HUES48 (cell line): ENCODE measurements around the gene ISG15.
"Not testable (repeated sequence)": the region's sequence is repeated elsewhere in the genome, so short reads cannot be mapped to it uniquely, and the experiment has no call there.

Experiments used
- H3K27ac ChIP-seq: one replicate; pipeline ENCODE4 v1.7.0; 2013; ENCODE audit warnings: low read depth, low read length, inconsistent platforms
- H3K27me3 ChIP-seq: 2 replicates; pipeline ENCODE4 v1.6.1; 2013; ENCODE audit warnings: mild to moderate bottlenecking, low read length; ENCODE audit not compliant: control insufficient read depth, insufficient read depth
- H3K36me3 ChIP-seq: 2 replicates; pipeline ENCODE4 v1.6.1; 2013; ENCODE audit warnings: low read length; ENCODE audit not compliant: control insufficient read depth, insufficient read depth
- H3K4me1 ChIP-seq: 2 replicates; pipeline ENCODE4 v1.6.1; 2013; ENCODE audit warnings: mild to moderate bottlenecking, low read length; ENCODE audit not compliant: control insufficient read depth, insufficient read depth
- H3K4me3 ChIP-seq: 2 replicates; pipeline ENCODE4 v1.5.1; 2013; ENCODE audit warnings: mild to moderate bottlenecking, low read depth, low read length
- H3K9ac ChIP-seq: 2 replicates; pipeline ENCODE4 v1.6.1; 2013; ENCODE audit warnings: mild to moderate bottlenecking, low read depth, low read length, moderate library complexity
- H3K9me3 ChIP-seq: 2 replicates; pipeline ENCODE4 v1.6.1; 2013; ENCODE audit warnings: low read length; ENCODE audit not compliant: control insufficient read depth, insufficient read depth

Gene ISG15

DNA sequence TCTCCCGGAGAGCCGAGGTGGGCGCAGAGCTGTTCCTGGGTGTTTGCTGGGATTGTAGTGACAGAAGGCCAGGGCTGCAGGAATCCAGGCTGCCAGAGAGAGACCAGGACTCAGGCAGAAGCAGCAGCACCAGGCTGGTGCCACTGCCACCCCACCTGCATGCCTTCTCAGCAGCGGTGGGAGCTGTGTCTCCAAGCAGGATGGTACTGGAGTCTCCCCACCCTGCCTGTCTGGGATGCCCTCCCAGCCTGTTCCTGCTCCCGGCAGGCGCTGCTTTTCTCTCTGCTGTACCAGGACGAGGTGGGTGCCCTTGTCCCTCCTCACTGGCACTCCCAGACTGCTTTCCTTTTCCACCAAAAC lies 8.9 kb upstream of the ISG15 start:
- H3K4me1 ChIP-seq, result peaks cover 3% of the 10 kb centered on the region; the same call in 1 of the 2 replicates
- H3K36me3 ChIP-seq, result no peaks in the 10 kb centered on the region
- H3K27me3 ChIP-seq, result peaks cover 63% of the 10 kb centered on the region
- H3K9ac ChIP-seq, result no peak overlapping the region
- no peak overlapping the region for H3K27ac ChIP-seq
- no peaks in the 10 kb centered on the region for H3K9me3 ChIP-seq
- no peak overlapping the region for H3K4me3 ChIP-seq

DNA sequence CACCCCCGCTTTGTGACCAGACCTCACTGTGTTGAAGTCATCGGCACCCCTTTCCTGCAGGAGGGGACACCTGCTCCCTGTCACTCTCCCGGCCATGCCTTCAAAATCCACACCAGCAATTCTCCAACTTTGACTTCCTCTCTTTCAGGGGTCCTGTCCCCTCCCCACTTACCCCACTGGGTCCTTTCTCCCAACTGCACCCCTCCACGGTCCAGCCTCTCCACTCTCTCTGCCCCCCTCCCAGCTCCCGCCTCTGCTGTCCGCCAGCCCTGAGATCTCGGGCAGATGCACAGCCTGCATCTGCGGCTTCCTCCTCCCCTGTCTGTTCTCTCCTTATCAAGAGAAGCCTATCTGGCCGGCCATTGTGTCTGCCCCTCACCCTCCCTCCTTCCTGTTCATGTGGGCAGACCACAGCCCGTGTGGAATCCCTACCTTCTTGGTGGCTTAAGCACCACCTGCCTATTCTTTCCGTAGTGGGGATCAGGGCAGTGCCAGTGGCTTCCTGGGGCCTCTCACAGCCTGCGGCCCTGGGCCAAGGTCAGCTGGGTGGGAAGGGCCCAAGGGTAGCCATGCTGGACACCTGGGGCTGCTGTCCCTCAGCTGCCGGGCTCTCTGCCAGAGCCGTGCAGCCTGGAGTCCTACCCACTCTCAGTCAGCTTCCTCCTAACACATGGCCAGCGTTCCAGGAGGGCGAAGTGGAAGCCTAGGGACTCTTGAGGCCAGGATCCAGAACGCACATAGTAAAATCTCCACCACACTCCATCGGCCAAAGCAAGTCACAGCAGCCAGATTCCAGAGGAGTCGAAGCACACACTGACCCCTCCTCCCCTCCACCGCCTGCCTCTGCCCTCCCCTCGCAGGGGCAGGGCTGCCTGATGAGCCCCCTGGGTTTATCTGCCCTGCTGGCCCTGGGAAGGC lies 8.3 kb upstream of the ISG15 start:
- Histone ChIP-seq H3K4me3 (no peak overlapping the region), H3K36me3 (no peaks in the 10 kb centered on the region), H3K27me3 (peaks cover 57% of the 10 kb centered on the region), H3K27ac (peak overlapping the region; percentile 57), H3K9me3 (no peaks in the 10 kb centered on the region), H3K9ac (no peak overlapping the region), H3K4me1 (peaks cover 3% of the 10 kb centered on the region; the same call in 1 of the 2 replicates)

DNA sequence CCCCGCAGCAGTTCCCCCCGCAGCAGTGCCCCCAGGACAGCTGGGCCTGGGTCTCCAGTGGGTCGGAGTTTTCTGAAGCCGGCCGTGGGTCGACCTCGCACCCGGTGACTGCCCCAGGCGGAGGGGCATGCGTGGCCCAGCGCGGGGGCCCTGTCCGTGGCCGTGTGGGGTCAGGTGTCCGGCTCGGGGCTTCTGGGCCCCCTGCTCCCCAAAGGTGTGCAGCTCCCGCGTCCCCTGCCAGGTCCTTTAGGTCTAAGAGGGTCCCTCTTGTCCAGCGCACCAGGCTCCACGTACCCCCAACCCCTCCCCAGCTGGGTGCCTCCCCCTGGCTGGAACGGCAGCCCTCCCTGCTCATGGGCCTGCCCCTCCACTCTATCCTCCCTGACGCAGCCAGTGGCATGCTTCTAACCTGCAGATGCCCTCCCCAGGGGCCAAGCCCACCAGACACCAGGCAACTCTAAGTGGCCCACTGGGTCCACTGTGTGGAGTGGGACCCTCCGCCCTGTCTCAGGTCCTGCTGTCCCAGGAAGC lies 7.5 kb upstream of the ISG15 start:
- H3K9ac ChIP-seq, result no peak overlapping the region
- H3K4me3 ChIP-seq, result no peak overlapping the region
- H3K27ac ChIP-seq, result no peak overlapping the region
- H3K36me3 ChIP-seq, result no peaks in the 10 kb centered on the region
- peaks cover 3% of the 10 kb centered on the region; the same call in 1 of the 2 replicates for H3K4me1 ChIP-seq
- no peaks in the 10 kb centered on the region for H3K9me3 ChIP-seq
- H3K27me3 ChIP-seq, result peaks cover 49% of the 10 kb centered on the region

DNA sequence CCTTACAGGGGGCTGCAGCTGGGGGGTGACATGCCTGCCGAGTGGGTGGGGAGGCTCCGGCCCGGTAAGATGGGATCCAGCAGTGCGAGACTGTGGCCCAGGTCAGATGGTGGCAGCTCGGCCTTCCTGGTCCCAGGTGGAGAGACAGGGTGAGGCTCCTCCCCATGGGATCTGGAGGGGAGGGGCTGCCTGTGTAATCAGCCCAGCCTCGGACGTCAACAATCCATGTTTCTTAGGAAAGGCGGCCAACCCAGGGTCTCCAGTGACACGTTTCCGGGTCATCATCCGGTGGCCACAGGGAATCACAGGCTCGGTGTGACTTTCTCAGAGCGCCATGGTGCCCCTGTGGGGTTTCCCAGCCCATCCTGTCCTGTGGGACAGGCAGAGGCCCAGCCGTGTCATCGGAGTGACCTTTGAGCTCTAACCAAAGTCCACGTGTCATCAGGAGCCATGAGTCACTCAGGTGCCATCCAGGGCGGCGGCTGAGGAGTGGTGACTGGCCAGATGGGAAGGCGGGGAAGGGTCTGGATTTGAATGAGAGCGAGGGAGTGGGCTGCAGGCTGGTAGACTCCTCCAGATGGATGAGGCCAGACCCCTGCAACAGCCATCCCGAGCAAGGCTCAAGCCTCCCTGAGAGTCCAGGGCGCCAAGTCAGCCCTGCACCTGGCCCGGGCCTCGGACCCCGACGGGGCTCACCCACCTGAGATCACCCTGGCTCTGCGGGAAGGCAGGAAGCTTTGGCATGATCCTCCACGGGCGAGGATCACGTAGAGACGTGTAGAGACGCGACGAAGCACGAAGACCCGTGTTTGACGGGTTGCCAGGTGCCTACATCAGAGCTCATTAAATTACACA lies 6.8 kb upstream of the ISG15 start:
- no peaks in the 10 kb centered on the region for H3K9me3 ChIP-seq
- H3K9ac ChIP-seq, result no peak overlapping the region
- peaks cover 42% of the 10 kb centered on the region for H3K27me3 ChIP-seq
- no peak overlapping the region for H3K27ac ChIP-seq
- peaks cover 3% of the 10 kb centered on the region; the same call in 1 of the 2 replicates for H3K4me1 ChIP-seq
- no peak overlapping the region for H3K4me3 ChIP-seq
- no peaks in the 10 kb centered on the region for H3K36me3 ChIP-seq

DNA sequence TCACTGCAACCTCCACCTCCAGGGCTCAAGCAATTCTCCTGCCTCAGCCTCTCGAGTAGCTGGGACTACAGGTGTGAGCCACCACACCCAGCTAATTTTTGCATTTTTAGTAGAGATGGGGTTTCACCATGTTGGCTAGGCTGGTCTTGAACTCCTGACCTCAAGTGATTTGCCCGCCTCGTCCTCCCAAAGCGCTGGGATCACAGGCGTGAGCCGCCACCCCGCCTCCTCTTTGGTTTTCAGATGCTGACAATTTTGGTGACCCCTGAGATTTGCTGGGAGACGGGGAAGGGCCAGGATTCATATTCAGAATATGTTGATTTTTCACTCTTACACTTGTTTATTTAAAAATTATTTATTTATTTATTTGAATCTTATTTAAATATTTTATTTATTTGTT lies 3.2 kb upstream of the ISG15 start:
- not testable (repeated sequence) for H3K9me3 ChIP-seq, H3K27ac ChIP-seq, H3K36me3 ChIP-seq, H3K4me3 ChIP-seq, H3K9ac ChIP-seq
- H3K27me3 ChIP-seq, result peaks cover 11% of the 10 kb centered on the region
- peaks cover 18% of the 10 kb centered on the region; the same call in 1 of the 2 replicates for H3K4me1 ChIP-seq

DNA sequence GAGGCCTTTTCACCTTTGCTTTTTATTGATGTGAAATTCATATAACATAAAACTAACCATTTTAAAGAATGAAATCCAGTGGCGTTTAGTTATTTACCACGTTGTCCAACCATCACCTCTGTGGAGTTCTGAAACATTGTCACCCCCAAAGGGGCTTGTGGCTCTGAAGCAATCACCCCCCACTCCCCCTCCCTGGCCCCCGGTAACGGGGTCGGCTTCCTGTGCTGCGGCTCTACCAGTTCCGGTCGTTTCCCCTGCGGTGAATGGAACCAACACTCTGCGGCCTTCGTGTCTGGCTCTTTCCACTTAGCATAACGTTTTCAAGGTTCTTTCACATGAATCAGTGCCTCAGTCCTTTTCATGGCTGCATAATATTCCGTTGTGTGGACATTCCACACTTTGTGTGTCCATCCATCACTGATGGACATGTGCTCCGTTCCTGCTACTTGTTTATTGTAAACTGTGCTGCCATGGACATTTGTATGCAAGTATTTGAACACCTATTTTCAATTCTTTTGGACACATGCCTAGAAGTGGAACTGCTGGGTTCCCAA lies 1.8 kb upstream of the ISG15 start:
- H3K36me3 ChIP-seq, result no peaks in the 10 kb centered on the region
- no peak overlapping the region for H3K4me3 ChIP-seq
- no peak overlapping the region for H3K9ac ChIP-seq
- H3K4me1 ChIP-seq, result peaks cover 16% of the 10 kb centered on the region; the same call in 1 of the 2 replicates
- no peak overlapping the region for H3K27ac ChIP-seq
- no peaks in the 10 kb centered on the region for H3K9me3 ChIP-seq
- peaks cover 8% of the 10 kb centered on the region; the same call in 1 of the 2 replicates for H3K27me3 ChIP-seq

DNA sequence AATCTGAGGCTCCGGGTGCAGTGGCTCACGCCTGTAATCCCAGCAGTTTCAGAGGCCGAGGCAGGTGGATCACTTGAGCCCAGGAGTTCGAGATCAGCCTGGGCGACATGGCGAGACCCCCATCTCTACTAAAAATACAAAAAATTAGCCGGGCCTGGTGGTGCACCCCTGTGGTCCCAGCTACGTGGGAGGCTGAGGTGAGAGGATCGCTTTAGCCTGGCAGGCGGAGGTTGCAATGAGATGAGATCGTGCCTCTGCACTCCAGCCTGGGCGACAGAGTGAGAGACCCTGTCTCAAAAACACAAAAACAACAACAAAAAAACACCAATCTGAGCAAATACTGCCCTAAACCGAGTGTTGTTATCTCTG lies 577 bp upstream of the ISG15 start:
- H3K27me3 ChIP-seq, H3K9me3 ChIP-seq, H3K36me3 ChIP-seq: not testable (repeated sequence)
- Histone ChIP-seq H3K4me1 (peaks cover 16% of the 10 kb centered on the region; the same call in 1 of the 2 replicates), H3K27ac (peak overlapping the region; percentile 86), H3K4me3 (peak overlapping the region; percentile 77), H3K9ac (peak overlapping the region; percentile 53; the same call in 1 of the 2 replicates)

DNA sequence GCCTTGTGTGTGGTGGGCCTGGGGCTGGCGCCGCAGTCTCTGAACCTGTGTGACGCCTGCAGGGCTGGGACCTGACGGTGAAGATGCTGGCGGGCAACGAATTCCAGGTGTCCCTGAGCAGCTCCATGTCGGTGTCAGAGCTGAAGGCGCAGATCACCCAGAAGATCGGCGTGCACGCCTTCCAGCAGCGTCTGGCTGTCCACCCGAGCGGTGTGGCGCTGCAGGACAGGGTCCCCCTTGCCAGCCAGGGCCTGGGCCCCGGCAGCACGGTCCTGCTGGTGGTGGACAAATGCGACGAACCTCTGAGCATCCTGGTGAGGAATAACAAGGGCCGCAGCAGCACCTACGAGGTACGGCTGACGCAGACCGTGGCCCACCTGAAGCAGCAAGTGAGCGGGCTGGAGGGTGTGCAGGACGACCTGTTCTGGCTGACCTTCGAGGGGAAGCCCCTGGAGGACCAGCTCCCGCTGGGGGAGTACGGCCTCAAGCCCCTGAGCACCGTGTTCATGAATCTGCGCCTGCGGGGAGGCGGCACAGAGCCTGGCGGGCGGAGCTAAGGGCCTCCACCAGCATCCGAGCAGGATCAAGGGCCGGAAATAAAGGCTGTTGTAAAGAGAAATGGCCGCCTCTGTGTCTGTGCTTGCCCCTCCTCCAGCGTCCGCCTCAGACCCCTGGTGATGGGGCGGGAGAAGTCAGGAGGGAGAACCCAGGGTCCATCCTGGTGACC lies 788 bp downstream of the ISG15 start:
- Histone ChIP-seq H3K9me3 (no peaks in the 10 kb centered on the region), H3K36me3 (no peaks in the 10 kb centered on the region), H3K27me3 (no peaks in the 10 kb centered on the region), H3K9ac (peak overlapping the region; percentile 64; the same call in 1 of the 2 replicates), H3K4me1 (peaks cover 16% of the 10 kb centered on the region; the same call in 1 of the 2 replicates), H3K4me3 (peak overlapping the region; percentile 77), H3K27ac (no peak overlapping the region)

DNA sequence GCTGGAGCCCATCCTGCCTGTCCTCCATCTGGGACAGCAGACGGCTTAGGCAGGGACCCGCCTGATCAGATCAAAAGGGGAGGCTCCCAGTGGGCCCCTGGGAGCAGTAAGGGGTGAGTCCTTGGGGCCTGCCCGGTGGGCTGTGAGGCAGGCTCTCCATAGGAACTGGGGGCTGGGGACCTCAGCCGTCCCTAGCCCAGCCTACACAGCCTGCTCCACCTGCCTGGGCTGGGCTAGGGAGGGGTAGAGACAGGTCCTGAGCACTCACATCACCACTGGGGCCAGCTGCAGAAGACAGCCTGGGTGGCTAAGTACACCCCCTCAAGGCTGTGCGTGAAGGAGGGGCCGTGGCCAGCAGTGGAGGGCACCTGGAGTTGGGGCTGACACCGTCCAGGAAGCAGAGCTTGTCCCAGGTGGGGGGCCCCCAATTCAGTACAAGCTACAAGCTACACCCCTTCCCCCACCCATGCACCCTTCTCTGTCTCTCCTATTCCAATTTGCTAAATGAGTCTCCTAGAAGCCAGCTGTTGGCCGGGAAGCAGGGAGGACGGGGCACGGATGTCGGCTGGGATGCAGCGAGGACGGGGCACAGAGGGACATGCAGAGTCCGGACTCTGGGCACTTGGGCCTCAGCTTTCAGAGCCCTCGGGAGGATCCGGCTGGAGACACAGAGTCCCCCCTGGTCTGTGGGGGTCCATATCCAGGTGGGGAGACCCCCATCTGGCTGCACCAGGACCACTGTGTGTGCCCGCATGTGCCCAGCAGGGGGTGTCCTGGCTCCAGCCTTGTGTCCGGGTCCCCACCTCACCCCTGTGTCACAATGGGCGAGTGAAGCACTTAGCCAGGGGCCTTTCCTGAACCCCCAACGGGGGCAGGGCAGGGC lies 1.7 kb downstream of the ISG15 start:
- no peak overlapping the region for H3K9ac ChIP-seq
- no peaks in the 10 kb centered on the region for H3K9me3 ChIP-seq
- no peaks in the 10 kb centered on the region for H3K27me3 ChIP-seq
- H3K36me3 ChIP-seq, result no peaks in the 10 kb centered on the region
- no peak overlapping the region for H3K4me3 ChIP-seq
- H3K4me1 ChIP-seq, result peaks cover 16% of the 10 kb centered on the region; the same call in 1 of the 2 replicates
- H3K27ac ChIP-seq, result no peak overlapping the region
